Nephron progenitor cell (in vitro differentiated cells): ENCODE results near the gene PAX5.
A peak's percentile ranks its signal among the peaks of the same experiment; 100 is the strongest.

Experiments used
- DNase-seq: peaks from one replicate; pipeline ENCODE4 v3.0.0; 2021
- H3K27ac Mint-ChIP-seq: 2 replicates; pipeline ENCODE4 v1.8.0; 2021; ENCODE audit warnings: mild to moderate bottlenecking, moderate library complexity, mixed read lengths
- H3K27me3 Mint-ChIP-seq: 2 replicates; pipeline ENCODE4 v1.8.0; 2021; ENCODE audit warnings: mild to moderate bottlenecking, low read depth, mixed read lengths; ENCODE audit not compliant: poor library complexity
- H3K36me3 Mint-ChIP-seq: 2 replicates; pipeline ENCODE4 v1.8.0; 2021; ENCODE audit warnings: low read depth, mixed read lengths
- H3K4me1 Mint-ChIP-seq: 2 replicates; pipeline ENCODE4 v1.8.0; 2021; ENCODE audit warnings: mixed read lengths
- H3K4me3 Mint-ChIP-seq: 2 replicates; pipeline ENCODE4 v1.8.0; 2021; ENCODE audit warnings: mild to moderate bottlenecking, moderate library complexity, mixed read lengths
- H3K9me3 Mint-ChIP-seq: 2 replicates; pipeline ENCODE4 v1.8.0; 2021; ENCODE audit warnings: mild to moderate bottlenecking, moderate library complexity, mixed read lengths
- CTCF ChIP-seq: fragments of 200-600 bp; sonication (generic); IDR thresholded peaks from 2 replicates; pipeline ENCODE4 v1.5.0; 2021; ENCODE audit warnings: antibody characterized with exemption

Gene PAX5

GRCh38 chr9:36878986-36879982 lies 154.8 kb downstream of the PAX5 start:
- Mint-ChIP-seq H3K27ac (peak overlapping the region; percentile 86), H3K27me3 (peaks cover 67% of the 10 kb centered on the region), H3K4me3 (no peak overlapping the region), H3K36me3 (no peaks in the 10 kb centered on the region), H3K9me3 (peaks cover 11% of the 10 kb centered on the region), H3K4me1 (peaks cover 40% of the 10 kb centered on the region)
- no peak for DNase-seq
- TF ChIP-seq CTCF: no peak

GRCh38 chr9:36877239-36877638 lies 156.8 kb downstream of the PAX5 start:
- Mint-ChIP-seq H3K4me3 (no peak overlapping the region), H3K4me1 (peaks cover 29% of the 10 kb centered on the region), H3K27ac (no peak overlapping the region), H3K36me3 (no peaks in the 10 kb centered on the region), H3K27me3 (peaks cover 72% of the 10 kb centered on the region), H3K9me3 (peaks cover 11% of the 10 kb centered on the region)
- no peak for DNase-seq
- no peak for TF ChIP-seq CTCF

- H3K36me3 Mint-ChIP-seq: no peaks in the 10 kb centered on the region
- peaks cover 17% of the 10 kb centered on the region for H3K4me1 Mint-ChIP-seq
- TF ChIP-seq CTCF: no peak
- H3K9me3 Mint-ChIP-seq: peaks cover 11% of the 10 kb centered on the region
- H3K4me3 Mint-ChIP-seq: no peak overlapping the region
- no peak for DNase-seq
- H3K27ac Mint-ChIP-seq: no peak overlapping the region
- peaks cover 80% of the 10 kb centered on the region for H3K27me3 Mint-ChIP-seq
Observed at GRCh38 chr9:36876056-36876455, 158.0 kb downstream of the PAX5 start.

- peaks cover 17% of the 10 kb centered on the region for H3K4me1 Mint-ChIP-seq
- H3K36me3 Mint-ChIP-seq: no peaks in the 10 kb centered on the region
- no peak overlapping the region for H3K4me3 Mint-ChIP-seq
- no peak for TF ChIP-seq CTCF
- H3K9me3 Mint-ChIP-seq: peaks cover 11% of the 10 kb centered on the region
- DNase-seq: no peak
- H3K27ac Mint-ChIP-seq: no peak overlapping the region
- H3K27me3 Mint-ChIP-seq: peaks cover 90% of the 10 kb centered on the region
Observed at GRCh38 chr9:36874921-36875320, 159.1 kb downstream of the PAX5 start.

- Mint-ChIP-seq H3K9me3 (peaks cover 11% of the 10 kb centered on the region), H3K27me3 (peaks cover 93% of the 10 kb centered on the region), H3K4me1 (peaks cover 17% of the 10 kb centered on the region), H3K27ac (no peak overlapping the region), H3K36me3 (no peaks in the 10 kb centered on the region), H3K4me3 (no peak overlapping the region)
- TF ChIP-seq CTCF: no peak
- DNase-seq: no peak
Observed at GRCh38 chr9:36874261-36874660, 159.8 kb downstream of the PAX5 start.
